ENCODE data around the gene ADAMTS6.

Gene ADAMTS6

DNA sequence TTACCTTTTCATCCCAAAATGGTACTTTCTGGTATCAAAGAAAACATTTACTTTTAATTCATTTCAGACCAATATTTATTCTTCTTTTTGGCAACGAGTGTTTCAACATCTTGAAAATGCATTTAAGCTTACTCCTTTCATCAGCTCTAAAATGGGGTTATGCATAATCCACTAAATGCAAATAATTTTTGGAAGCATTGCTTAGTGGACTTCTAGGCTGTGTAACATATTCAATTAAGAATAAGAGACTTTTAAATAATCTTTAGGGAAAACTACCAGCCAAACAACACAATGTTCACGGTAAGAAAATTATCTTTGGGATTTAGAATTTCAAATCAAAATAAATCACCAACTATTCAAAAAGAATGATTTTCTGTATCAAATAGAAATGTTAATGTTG is 118.2 kb downstream of the ADAMTS6 start:
- TF ChIP-seq, protein P1, sequence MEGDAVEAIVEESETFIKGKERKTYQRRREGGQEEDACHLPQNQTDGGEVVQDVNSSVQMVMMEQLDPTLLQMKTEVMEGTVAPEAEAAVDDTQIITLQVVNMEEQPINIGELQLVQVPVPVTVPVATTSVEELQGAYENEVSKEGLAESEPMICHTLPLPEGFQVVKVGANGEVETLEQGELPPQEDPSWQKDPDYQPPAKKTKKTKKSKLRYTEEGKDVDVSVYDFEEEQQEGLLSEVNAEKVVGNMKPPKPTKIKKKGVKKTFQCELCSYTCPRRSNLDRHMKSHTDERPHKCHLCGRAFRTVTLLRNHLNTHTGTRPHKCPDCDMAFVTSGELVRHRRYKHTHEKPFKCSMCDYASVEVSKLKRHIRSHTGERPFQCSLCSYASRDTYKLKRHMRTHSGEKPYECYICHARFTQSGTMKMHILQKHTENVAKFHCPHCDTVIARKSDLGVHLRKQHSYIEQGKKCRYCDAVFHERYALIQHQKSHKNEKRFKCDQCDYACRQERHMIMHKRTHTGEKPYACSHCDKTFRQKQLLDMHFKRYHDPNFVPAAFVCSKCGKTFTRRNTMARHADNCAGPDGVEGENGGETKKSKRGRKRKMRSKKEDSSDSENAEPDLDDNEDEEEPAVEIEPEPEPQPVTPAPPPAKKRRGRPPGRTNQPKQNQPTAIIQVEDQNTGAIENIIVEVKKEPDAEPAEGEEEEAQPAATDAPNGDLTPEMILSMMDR (conservative IDR thresholded peaks at IDR 0.05; ENCODE audit: control insufficient read depth, insufficient read depth, low read depth, low read length): no peak
- DNase-seq (ENCODE audit: low read depth): no peak
- no peak overlapping the region for H3K4me3 ChIP-seq (ENCODE audit: control insufficient read depth, low read depth, low read length)

DNA sequence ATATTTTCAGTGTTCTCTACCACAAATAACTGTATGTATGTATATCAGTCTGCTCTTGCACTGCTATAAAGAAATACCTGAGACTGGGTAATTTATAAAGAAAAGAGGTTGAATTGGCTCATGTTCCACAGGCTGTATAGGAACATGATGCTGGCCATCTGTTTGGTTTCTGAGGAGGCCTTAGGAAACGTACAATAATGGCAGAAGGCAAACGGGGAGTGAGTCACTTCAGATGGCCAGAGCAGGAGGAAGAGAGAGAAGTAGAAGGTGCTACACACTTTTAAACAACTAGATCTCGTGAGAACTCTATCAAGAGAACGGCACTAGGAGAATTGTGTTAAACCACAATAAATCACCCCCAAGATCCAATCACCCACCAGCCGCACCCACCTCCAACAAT is 121.7 kb downstream of the ADAMTS6 start:
- no peak overlapping the region for H3K4me3 ChIP-seq (ENCODE audit: control insufficient read depth, low read depth, low read length)
- TF ChIP-seq, protein P1 (conservative IDR thresholded peaks at IDR 0.05; ENCODE audit: control insufficient read depth, insufficient read depth, low read depth, low read length): no peak
- DNase-seq (ENCODE audit: low read depth): peak; percentile 41

DNA sequence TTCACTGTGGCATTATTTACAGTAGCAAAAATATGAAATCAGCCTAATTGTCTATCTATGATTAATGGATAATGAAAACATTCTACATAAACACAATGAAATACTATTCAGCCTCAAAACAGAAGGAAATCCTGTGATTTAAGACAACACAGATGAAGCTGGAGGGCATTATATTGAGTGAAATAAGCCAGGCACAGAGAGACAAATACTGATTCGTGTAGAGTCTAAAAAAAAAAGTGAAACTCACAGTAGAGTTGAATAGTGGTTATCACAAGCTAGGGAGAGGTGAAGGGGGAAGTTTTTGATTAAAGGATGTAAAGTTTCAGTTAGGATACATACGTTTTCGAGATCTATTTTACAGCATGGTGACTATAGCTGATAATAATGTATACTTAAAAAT is 122.2 kb downstream of the ADAMTS6 start:
- TF ChIP-seq, protein P1 (conservative IDR thresholded peaks at IDR 0.05; ENCODE audit: control insufficient read depth, insufficient read depth, low read depth, low read length): no peak
- no peak for DNase-seq (ENCODE audit: low read depth)
- H3K4me3 ChIP-seq (ENCODE audit: control insufficient read depth, low read depth, low read length): no peak overlapping the region

DNA sequence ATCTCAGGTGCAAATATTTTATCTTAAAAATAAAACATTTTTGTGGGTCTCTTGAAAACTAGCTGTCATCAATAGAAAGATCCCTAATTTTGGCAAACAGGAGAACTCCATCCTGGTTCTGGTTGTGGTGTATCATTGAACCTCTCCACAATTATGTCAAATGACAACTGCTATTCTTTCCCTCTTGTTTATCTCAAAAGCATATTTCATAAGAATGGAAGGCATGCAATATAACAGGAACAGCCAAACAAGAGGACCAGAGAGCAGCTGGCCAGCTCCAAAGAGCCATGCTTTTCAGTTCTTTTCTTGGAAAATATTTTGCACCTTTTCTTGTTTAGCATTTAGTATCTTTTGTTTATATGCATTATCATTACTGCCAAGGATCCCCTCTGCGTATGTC is 125.4 kb downstream of the ADAMTS6 start:
- H3K4me3 ChIP-seq (ENCODE audit: control insufficient read depth, low read depth, low read length): no peak overlapping the region
- TF ChIP-seq, protein P1 (conservative IDR thresholded peaks at IDR 0.05; ENCODE audit: control insufficient read depth, insufficient read depth, low read depth, low read length): no peak
- DNase-seq (ENCODE audit: low read depth): no peak

DNA sequence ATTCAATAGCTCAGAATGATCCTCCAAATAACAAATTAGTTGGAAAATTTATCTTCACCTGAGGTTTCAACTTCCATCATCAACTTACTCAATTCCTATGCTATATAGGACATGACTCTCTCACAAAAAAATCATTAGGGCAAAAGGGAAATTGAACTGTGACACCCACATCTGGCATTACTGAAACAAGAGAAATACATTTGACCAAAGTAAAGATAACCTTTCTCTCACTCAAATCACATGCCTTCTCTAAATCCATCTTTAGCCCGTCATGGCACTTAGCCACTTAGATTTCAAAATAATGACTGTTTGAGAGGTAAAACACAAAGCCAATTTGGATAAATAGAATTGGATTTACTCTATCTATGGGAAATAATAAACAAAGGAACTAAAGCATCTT is 126.4 kb downstream of the ADAMTS6 start:
- H3K4me3 ChIP-seq (ENCODE audit: control insufficient read depth, low read depth, low read length): no peak overlapping the region
- peak; percentile 36 for DNase-seq (ENCODE audit: low read depth)
- TF ChIP-seq, protein P1 (conservative IDR thresholded peaks at IDR 0.05; ENCODE audit: control insufficient read depth, insufficient read depth, low read depth, low read length): no peak

DNA sequence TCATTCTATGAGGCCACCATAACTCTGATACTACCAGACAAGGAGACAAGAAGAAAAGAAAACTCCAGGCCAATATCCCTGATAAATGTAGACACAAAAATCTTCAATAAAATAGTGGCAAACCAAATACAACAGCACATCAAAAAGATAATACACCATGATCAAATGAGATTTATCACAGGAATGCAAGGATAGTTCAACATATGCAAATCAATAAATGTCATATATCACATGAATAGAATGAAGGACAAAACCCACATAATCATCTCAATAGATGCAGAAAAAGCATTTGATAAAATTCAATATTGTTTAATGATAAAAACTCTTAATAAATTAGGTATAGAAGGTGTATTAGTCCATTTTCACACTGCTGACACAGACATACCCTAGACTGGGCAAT is 139.9 kb downstream of the ADAMTS6 start:
- TF ChIP-seq, protein P1 (conservative IDR thresholded peaks at IDR 0.05; ENCODE audit: control insufficient read depth, insufficient read depth, low read depth, low read length): no peak
- no peak overlapping the region for H3K4me3 ChIP-seq (ENCODE audit: control insufficient read depth, low read depth, low read length)
- no peak for DNase-seq (ENCODE audit: low read depth)

DNA sequence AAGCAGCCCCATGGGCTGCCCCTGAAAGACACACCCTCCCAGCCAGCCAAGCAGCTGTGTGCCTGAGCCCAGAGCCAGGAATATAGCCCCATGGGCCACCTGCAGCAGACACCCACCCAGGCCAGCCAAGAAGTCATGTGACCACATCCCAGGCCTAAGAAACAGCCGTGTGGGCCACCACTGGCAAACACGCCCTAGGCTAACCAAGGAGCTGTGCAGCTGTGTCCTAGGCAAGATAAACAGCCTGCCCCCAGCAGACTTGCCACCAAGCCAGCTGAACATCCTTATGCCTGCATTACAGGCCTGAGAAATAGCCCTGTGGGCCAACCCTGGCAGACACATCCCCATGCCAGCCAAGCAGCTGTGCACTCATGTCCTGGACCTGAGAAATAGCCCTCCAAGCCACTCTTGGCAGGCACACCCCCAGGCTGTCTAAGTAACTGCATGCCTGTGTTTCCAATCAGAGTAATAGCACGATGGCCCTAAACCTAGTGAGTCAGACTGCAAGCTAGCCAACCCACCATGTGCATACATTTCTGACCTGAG is 143.0 kb downstream of the ADAMTS6 start:
- H3K4me3 ChIP-seq (ENCODE audit: control insufficient read depth, low read depth, low read length): no peak overlapping the region
- TF ChIP-seq, protein P1 (conservative IDR thresholded peaks at IDR 0.05; ENCODE audit: control insufficient read depth, insufficient read depth, low read depth, low read length): no peak
- peak; percentile 44 for DNase-seq (ENCODE audit: low read depth)
